Neural progenitor cell (in vitro differentiated cells): ENCODE results near the gene TMEM217.

ENCODE experiments used
- EZH2 ChIP-seq: fragments of 200-600 bp; sonication (generic); IDR thresholded peaks from 2 replicates; pipeline ENCODE4 v1.6.1; 2017; ENCODE audit warnings: antibody characterized with exemption, mild to moderate bottlenecking, moderate library complexity
- EZH2phosphoT487 ChIP-seq: fragments of 200-600 bp; sonication (generic); IDR thresholded peaks from 2 replicates; pipeline ENCODE4 v1.6.1; 2017; ENCODE audit warnings: antibody characterized with exemption
- TF ChIP-seq, protein P1 (sequence below): fragments of 200-600 bp; sonication (generic); IDR thresholded peaks from 2 replicates; pipeline ENCODE4 v1.5.1; 2017; ENCODE audit warnings: antibody characterized with exemption, mild to moderate bottlenecking

DNA sequence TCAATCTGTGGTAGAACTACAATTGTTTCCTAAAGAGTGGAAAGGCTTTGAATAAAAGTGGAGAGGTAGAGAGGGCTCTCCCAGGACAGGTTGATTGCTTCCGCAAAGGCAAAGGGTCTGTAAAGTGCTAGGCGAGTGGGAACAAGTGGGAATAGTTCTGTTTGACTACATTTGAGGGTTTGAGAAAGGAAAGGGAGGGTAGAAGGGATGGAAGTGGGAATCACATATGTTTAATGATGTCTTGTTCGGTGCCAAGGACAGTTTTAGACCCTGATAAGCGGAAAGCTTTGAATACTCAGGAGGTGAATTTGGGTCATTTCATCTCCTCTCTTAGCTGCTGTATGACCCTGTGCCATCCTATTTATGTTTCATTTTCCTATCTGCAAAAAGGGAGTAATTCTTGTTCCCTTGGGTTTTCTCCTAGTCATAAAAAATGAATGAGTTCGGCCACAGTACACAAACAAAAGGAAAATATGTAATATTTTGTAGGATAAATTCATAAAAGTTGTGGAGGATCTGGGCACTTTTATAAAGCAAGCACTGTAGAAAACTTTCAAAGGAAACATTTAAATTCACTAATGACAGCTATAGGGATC lies 89.7 kb downstream of the TMEM217 start:
- TF ChIP-seq EZH2 (no peak), EZH2phosphoT487 (no peak)
- TF ChIP-seq, protein P1, sequence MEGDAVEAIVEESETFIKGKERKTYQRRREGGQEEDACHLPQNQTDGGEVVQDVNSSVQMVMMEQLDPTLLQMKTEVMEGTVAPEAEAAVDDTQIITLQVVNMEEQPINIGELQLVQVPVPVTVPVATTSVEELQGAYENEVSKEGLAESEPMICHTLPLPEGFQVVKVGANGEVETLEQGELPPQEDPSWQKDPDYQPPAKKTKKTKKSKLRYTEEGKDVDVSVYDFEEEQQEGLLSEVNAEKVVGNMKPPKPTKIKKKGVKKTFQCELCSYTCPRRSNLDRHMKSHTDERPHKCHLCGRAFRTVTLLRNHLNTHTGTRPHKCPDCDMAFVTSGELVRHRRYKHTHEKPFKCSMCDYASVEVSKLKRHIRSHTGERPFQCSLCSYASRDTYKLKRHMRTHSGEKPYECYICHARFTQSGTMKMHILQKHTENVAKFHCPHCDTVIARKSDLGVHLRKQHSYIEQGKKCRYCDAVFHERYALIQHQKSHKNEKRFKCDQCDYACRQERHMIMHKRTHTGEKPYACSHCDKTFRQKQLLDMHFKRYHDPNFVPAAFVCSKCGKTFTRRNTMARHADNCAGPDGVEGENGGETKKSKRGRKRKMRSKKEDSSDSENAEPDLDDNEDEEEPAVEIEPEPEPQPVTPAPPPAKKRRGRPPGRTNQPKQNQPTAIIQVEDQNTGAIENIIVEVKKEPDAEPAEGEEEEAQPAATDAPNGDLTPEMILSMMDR = no peak
